ENCODE results near the gene SENP8. TPM values are rescaled to one million over a fixed set of nuclear protein-coding genes. Genes with fewer than 3 reads are reported as not detected.

The SENP8 gene
- total and polyA plus RNA-seq, 2 of the 13 experiments (the other 11 are each of a cell fraction or from before 2014, with no cell fraction given) = 2.7 to 3.0 TPM

DNA sequence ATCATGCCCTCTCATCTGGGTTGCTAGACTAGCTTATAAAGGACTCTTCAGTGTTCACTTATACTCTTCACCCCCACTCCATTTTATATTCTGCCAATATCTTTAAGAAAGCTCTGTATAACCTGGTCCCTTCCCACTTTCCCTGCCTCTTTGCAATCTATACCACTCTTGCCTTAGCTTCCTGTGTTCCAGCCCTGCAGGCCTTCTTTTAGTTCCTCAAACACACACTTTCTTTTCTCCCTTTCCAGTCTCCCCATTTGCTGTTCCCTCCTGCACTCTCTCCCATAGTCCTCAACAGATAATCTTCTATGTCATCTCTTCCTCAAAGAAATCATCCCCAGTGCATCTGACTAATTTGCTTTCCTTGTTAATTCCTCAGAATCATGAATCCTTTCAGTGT lies 28.7 kb downstream of the SENP8 start:
- Histone ChIP-seq H2AFZ (ENCODE audit: low read length) (no peak overlapping the region), H3K36me3 (replicated peaks in 1 of 2; ENCODE audit: control insufficient read depth in 1 of 2, insufficient read depth in 2 of 2, low read length in 2 of 2) (no peaks in the 10 kb centered on the region), H3K79me2 (ENCODE audit: insufficient read depth, low read length) (no peaks in the 10 kb centered on the region), H3K9me3 (ENCODE audit: low read length) (no peaks in the 10 kb centered on the region), H3K4me1 (ENCODE audit: insufficient read depth, low read length) (no peaks in the 10 kb centered on the region), H3K4me2 (ENCODE audit: low read depth, low read length) (no peak overlapping the region), H3K27me3 (ENCODE audit: control insufficient read depth in 1 of 2, insufficient read depth in 2 of 2, low read length in 2 of 2) (peaks cover 3 to 17% of the 10 kb centered on the region in 2 experiments; a peak in 3 of 5 replicates), H3K9ac (ENCODE audit: insufficient read depth, low read depth, low read length) (no peak overlapping the region), H3K4me3 (replicated peaks in 1 of 3; ENCODE audit: insufficient read depth in 1 of 3, low read depth in 2 of 3, low read length in 3 of 3) (no peak overlapping the region), H4K20me1 (ENCODE audit: insufficient read depth, low read length) (no peaks in the 10 kb centered on the region), H3K27ac (ENCODE audit: extremely low read length, insufficient read depth, low read length) (no peak overlapping the region)
- ChIA-PET CTCF (ENCODE audit: low intra/inter-chr PET ratio, low total read pairs) (no interaction called here), POLR2A (no interaction called here)
- intact Hi-C loops (cut with micrococcal nuclease; ENCODE audit: unreplicated experiment) = no loop called here
- in situ Hi-C loops (cut with HindIII; ENCODE audit: extremely low pct_ligation_motif_present, low pct_unique_long_range_greater_than_20kb) = no loop called here
- no peak for TF ChIP-seq ZNF724P (CRISPR knock-in tag; IDR thresholded peaks at IDR 0.05; ENCODE audit: borderline replicate concordance)
- no peak for TF ChIP-seq ARID2 (CRISPR knock-in tag; IDR thresholded peaks at IDR 0.05; ENCODE audit: borderline replicate concordance)
- TF ChIP-seq HDAC6 (IDR thresholded peaks at IDR 0.05; ENCODE audit: low read depth, low read length) = no peak
- no peak for TF ChIP-seq KLF11 (CRISPR knock-in tag; IDR thresholded peaks at IDR 0.05)
- TF ChIP-seq ZNF781 (CRISPR knock-in tag; IDR thresholded peaks at IDR 0.05; ENCODE audit: borderline replicate concordance, not compliant biosample characterization) = no peak
- TF ChIP-seq ZNF75D (CRISPR knock-in tag; IDR thresholded peaks at IDR 0.05; ENCODE audit: borderline replicate concordance) = no peak
- no peak for TF ChIP-seq DPF2 (CRISPR knock-in tag; IDR thresholded peaks at IDR 0.05; ENCODE audit: borderline replicate concordance, low read depth)
- no peak for TF ChIP-seq FOXJ3 (CRISPR knock-in tag; IDR thresholded peaks at IDR 0.05; ENCODE audit: borderline replicate concordance)
- no peak for DNase-seq (ENCODE audit: low spot score)
- FAIRE-seq = no peak
- BruUV-seq (replicated peaks) = no TSS peak
- ATAC-seq = no peak

DNA sequence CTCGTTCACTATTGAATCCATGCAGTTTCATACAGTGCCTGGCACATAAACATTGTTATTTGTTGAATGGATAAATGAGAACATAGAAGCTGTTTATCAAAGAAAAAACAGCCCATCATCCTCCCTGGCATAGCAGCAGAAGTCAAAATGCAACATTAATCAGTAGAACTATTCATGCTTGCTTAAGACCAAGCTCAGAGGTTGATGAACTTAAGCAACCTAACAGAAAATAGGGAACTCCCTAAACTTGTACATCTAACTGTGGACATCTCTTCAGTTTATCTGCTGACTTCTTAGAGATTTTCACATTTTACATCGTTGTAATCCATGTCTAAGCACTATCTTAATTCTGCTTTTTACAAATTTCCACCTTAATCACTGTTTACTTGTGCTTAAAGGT lies 29.2 kb downstream of the SENP8 start:
- no TSS peak for BruUV-seq (replicated peaks)
- CTCF ChIA-PET (ENCODE audit: low intra/inter-chr PET ratio, low total read pairs) = no interaction called here

More for the DNA sequence above, 29.2 kb downstream of the SENP8 start:
- intact Hi-C loops (cut with micrococcal nuclease; ENCODE audit: unreplicated experiment) = no loop called here
- POLR2A ChIA-PET = no interaction called here
- H3K27ac ChIP-seq (ENCODE audit: extremely low read length, insufficient read depth, low read length) = no peak overlapping the region
- no peak overlapping the region for H3K9ac ChIP-seq (ENCODE audit: insufficient read depth, low read depth, low read length)
- no peaks in the 10 kb centered on the region for H4K20me1 ChIP-seq (ENCODE audit: insufficient read depth, low read length)
- no peak for DNase-seq (ENCODE audit: low spot score)
- 0% methylated on average over 2 of the region's 2 CpGs for WGBS (ENCODE audit: low lambda C conversion rate)
- no peaks in the 10 kb centered on the region for H3K9me3 ChIP-seq (ENCODE audit: low read length)
- no peaks in the 10 kb centered on the region for H3K36me3 ChIP-seq (replicated peaks in 1 of 2; ENCODE audit: control insufficient read depth in 1 of 2, insufficient read depth in 2 of 2, low read length in 2 of 2)
- no peak for ATAC-seq
- no peak overlapping the region for H3K4me2 ChIP-seq (ENCODE audit: low read depth, low read length)
- no peak overlapping the region for H3K4me3 ChIP-seq (replicated peaks in 1 of 3; ENCODE audit: insufficient read depth in 1 of 3, low read depth in 2 of 3, low read length in 3 of 3)
- H3K27me3 ChIP-seq (ENCODE audit: control insufficient read depth in 1 of 2, insufficient read depth in 2 of 2, low read length in 2 of 2) = peaks cover 3 to 17% of the 10 kb centered on the region in 2 experiments; a peak in 3 of 5 replicates
- H3K4me1 ChIP-seq (ENCODE audit: insufficient read depth, low read length) = no peaks in the 10 kb centered on the region
- in situ Hi-C loops (cut with HindIII; ENCODE audit: extremely low pct_ligation_motif_present, low pct_unique_long_range_greater_than_20kb) = no loop called here
- no peaks in the 10 kb centered on the region for H3K79me2 ChIP-seq (ENCODE audit: insufficient read depth, low read length)
- TF ChIP-seq SRSF4 (IDR thresholded peaks at IDR 0.05; ENCODE audit: low read depth, low read length, poor library complexity, severe bottlenecking) = no peak
- FAIRE-seq = no peak
- no peak overlapping the region for H2AFZ ChIP-seq (ENCODE audit: low read length)

Measured in HepG2 (cell line).